Uterus (tissue), 2 donors: ENCODE results near the gene AKAP7.

Source experiments
- POLR2A ChIP-seq, 2 donors: fragments of 450-650 bp; IDR thresholded peaks; one replicate each; pipeline ENCODE4 v1.6.1; 2016; ENCODE audit warnings: antibody characterized with exemption in 2 of 2, mild to moderate bottlenecking in 1 of 2, moderate library complexity in 1 of 2
- TF ChIP-seq, protein P1 (sequence below), 4 experiments: fragments of 200-600 bp in 2 of 4; fragments of 450-650 bp in 2 of 4; sonication (generic) in 2 of 4; IDR thresholded peaks; one replicate each; pipeline ENCODE4 v1.5.1; 2016 to 2019; ENCODE audit warnings: antibody characterized with exemption in 4 of 4, mild to moderate bottlenecking in 2 of 4, moderate library complexity in 1 of 4

- TF ChIP-seq, protein P1, sequence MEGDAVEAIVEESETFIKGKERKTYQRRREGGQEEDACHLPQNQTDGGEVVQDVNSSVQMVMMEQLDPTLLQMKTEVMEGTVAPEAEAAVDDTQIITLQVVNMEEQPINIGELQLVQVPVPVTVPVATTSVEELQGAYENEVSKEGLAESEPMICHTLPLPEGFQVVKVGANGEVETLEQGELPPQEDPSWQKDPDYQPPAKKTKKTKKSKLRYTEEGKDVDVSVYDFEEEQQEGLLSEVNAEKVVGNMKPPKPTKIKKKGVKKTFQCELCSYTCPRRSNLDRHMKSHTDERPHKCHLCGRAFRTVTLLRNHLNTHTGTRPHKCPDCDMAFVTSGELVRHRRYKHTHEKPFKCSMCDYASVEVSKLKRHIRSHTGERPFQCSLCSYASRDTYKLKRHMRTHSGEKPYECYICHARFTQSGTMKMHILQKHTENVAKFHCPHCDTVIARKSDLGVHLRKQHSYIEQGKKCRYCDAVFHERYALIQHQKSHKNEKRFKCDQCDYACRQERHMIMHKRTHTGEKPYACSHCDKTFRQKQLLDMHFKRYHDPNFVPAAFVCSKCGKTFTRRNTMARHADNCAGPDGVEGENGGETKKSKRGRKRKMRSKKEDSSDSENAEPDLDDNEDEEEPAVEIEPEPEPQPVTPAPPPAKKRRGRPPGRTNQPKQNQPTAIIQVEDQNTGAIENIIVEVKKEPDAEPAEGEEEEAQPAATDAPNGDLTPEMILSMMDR (IDR thresholded peaks at IDR 0.05), result no peak
- no peak for TF ChIP-seq POLR2A (IDR thresholded peaks at IDR 0.05)
These were observed 19.6 kb upstream of the AKAP7 start for GRCh38 chr6:131115651-131116050.
